Measurements from ENCODE around the gene SLC16A12. TPM values are rescaled to one million over a fixed set of nuclear protein-coding genes. Genes with fewer than 3 reads are reported as not detected.

SLC16A12 gene
- total and polyA plus RNA-seq, 2 of the 4 experiments (the other 2 are of a cell fraction): 1.4 to 1.6 TPM

GRCh38 chr10:89442289-89442688, 93.1 kb downstream of the SLC16A12 start:
- Histone ChIP-seq H3K4me1 (ENCODE audit: control insufficient read depth, insufficient read depth, low read length) (peaks cover 3% of the 10 kb centered on the region), H3K14ac (replicated peaks; ENCODE audit: low read depth, low read length) (no peak overlapping the region), H3K9me3 (ENCODE audit: control insufficient read depth, insufficient read depth, low read length) (no peaks in the 10 kb centered on the region), H3K27me3 (ENCODE audit: control insufficient read depth, insufficient read depth, low read length) (no peaks in the 10 kb centered on the region), H2AFZ (replicated peaks; ENCODE audit: low read length, poor library complexity) (no peak overlapping the region), H4K5ac (ENCODE audit: low read depth, low read length) (no peak overlapping the region), H3K9ac (ENCODE audit: low read depth, low read length) (no peak overlapping the region), H3K9me1 (ENCODE audit: insufficient read depth, low read length) (0 out of 2 replicates have a peak, but pooled peaks cover 8% of the 10 kb centered on the region), H2BK5ac (ENCODE audit: low read depth, low read length, poor library complexity, severe bottlenecking) (no peak overlapping the region), H3K23ac (ENCODE audit: low read depth, low read length) (no peak overlapping the region), H2BK15ac (ENCODE audit: low read depth, low read length) (no peak overlapping the region), H3K4me3 (ENCODE audit: insufficient read depth, low read depth, low read length) (no peak overlapping the region), H3K4me2 (ENCODE audit: low read depth, low read length) (no peak overlapping the region), H3K79me1 (ENCODE audit: low read depth in 1 of 2, low read length in 2 of 2) (no peaks in the 10 kb centered on the region), H2BK20ac (ENCODE audit: low read depth, low read length) (no peak overlapping the region), H4K8ac (ENCODE audit: low read depth in 2 of 2, low read length in 2 of 2) (no peak overlapping the region), H4K20me1 (ENCODE audit: insufficient read depth, low read length) (no peaks in the 10 kb centered on the region), H3K56ac (ENCODE audit: extremely low read depth, insufficient read depth, low read length) (no peak overlapping the region), H3K36me3 (ENCODE audit: control insufficient read depth, insufficient read depth, low read length) (no peaks in the 10 kb centered on the region), H3K18ac (ENCODE audit: low read depth, low read length) (no peak overlapping the region), H4K91ac (ENCODE audit: insufficient read depth, low read depth, low read length) (no peak overlapping the region), H2BK120ac (ENCODE audit: low read depth, low read length) (no peak overlapping the region), H3K27ac (ENCODE audit: insufficient read depth, low read length) (no peak overlapping the region), H2AK5ac (ENCODE audit: low read depth, low read length) (no peak overlapping the region), H3K4ac (ENCODE audit: low read depth, low read length) (no peak overlapping the region), H2AK9ac (replicated peaks; ENCODE audit: low read depth, low read length, poor library complexity) (no peak overlapping the region)
- no peak for DNase-seq
- POLR2A ChIA-PET (ENCODE audit: unreplicated experiment): no interaction called here
- in situ Hi-C loops (cut with MboI; ENCODE audit: low sequenced_read_pairs) (loop anchor here (25.0 kb wide), 1 partner anchor 1420 kb away; the partner anchor contains the start of genes HTR7 and RPP30), intact Hi-C loops (cut with micrococcal nuclease) (no loop called here), dilution Hi-C loops (cut with HindIII; ENCODE audit: low sequenced_read_pairs, unreplicated experiment) (no loop called here)
- ATAC-seq (ENCODE audit: low read depth): no peak
- TF ChIP-seq NFE2L2 (IDR thresholded peaks at IDR 0.05; ENCODE audit: low read depth, low read length) (no peak), CEBPB (IDR thresholded peaks at IDR 0.05; ENCODE audit: low read depth, low read length) (no peak), FOS (IDR thresholded peaks at IDR 0.05; ENCODE audit: low read depth, low read length) (no peak), MAFK (IDR thresholded peaks at IDR 0.05; ENCODE audit: low read depth, low read length) (no peak), RFX5 (IDR thresholded peaks at IDR 0.05; ENCODE audit: low read depth, low read length) (no peak), CTCF (conservative IDR thresholded peaks at IDR 0.05; ENCODE audit: low read depth, low read length) (no peak), ELK1 (IDR thresholded peaks at IDR 0.05; ENCODE audit: borderline replicate concordance, low read depth, low read length) (no peak), BHLHE40 (IDR thresholded peaks at IDR 0.05; ENCODE audit: low read depth, low read length) (no peak), SMC3 (IDR thresholded peaks at IDR 0.05; ENCODE audit: low read depth, low read length) (no peak), POLR2A (IDR thresholded peaks at IDR 0.05; ENCODE audit: low read depth, low read length) (no peak), MAZ (IDR thresholded peaks at IDR 0.05; ENCODE audit: borderline replicate concordance, low read depth, low read length) (no peak), CHD1 (IDR thresholded peaks at IDR 0.05; ENCODE audit: low read depth, low read length) (no peak), RAD21 (IDR thresholded peaks at IDR 0.05; ENCODE audit: low read length) (no peak)
- no CpG with 5 or more reads among the region's 1 CpG for WGBS, 2 experiments (ENCODE audit: extremely low coverage in 2 of 2, insufficient read length in 1 of 2)
- CTCF ChIA-PET: no interaction called here
- no TSS peak for BruUV-seq (replicated peaks)

Data from IMR-90 (cell line).